ENCODE data around the gene GAL3ST1.

The GAL3ST1 gene

GRCh38 chr22:30537083-30537731, 37.3 kb downstream of the GAL3ST1 start:
- Histone ChIP-seq H3K27ac (no peak overlapping the region), H3K4me1 (peaks cover 0 to 5% (median 4%) of the 10 kb centered on the region in 4 donors), H3K9me3 (no peaks in the 10 kb centered on the region), H3K36me3 (no peaks in the 10 kb centered on the region), H3K4me3 (no peak overlapping the region), H3K27me3 (peaks cover 0 to 17% of the 10 kb centered on the region in 2 donors)
- intact Hi-C loops (cut with DNase I; ENCODE audit: low total_unique reads), result no loop called here
- TF ChIP-seq CTCF (IDR thresholded peaks at IDR 0.05), result no peak
- DNase-seq, result no peak

GRCh38 chr22:30535182-30535581, 39.3 kb downstream of the GAL3ST1 start:
- no peak for TF ChIP-seq CTCF (IDR thresholded peaks at IDR 0.05)
- no peaks in the 10 kb centered on the region for H3K9me3 ChIP-seq
- no peaks in the 10 kb centered on the region for H3K36me3 ChIP-seq
- no peak overlapping the region for H3K27ac ChIP-seq
- no peaks in the 10 kb centered on the region for H3K4me1 ChIP-seq
- intact Hi-C loops (cut with DNase I; ENCODE audit: low total_unique reads), result no loop called here
- no peak overlapping the region for H3K4me3 ChIP-seq
- peaks cover 0 to 6% of the 10 kb centered on the region in 2 donors for H3K27me3 ChIP-seq
- no peak for DNase-seq

GRCh38 chr22:30531651-30532608, 42.5 kb downstream of the GAL3ST1 start:
- no peaks in the 10 kb centered on the region for H3K4me1 ChIP-seq
- no peak for TF ChIP-seq CTCF (IDR thresholded peaks at IDR 0.05)
- H3K4me3 ChIP-seq, result no peak overlapping the region
- no peaks in the 10 kb centered on the region for H3K27me3 ChIP-seq
- H3K9me3 ChIP-seq, result no peaks in the 10 kb centered on the region
- H3K27ac ChIP-seq, result no peak overlapping the region
- DNase-seq, result no peak
- no peaks in the 10 kb centered on the region for H3K36me3 ChIP-seq
- intact Hi-C loops (cut with DNase I; ENCODE audit: low total_unique reads), result no loop called here

- TF ChIP-seq CTCF (IDR thresholded peaks at IDR 0.05), result no peak
- intact Hi-C loops (cut with DNase I; ENCODE audit: low total_unique reads), result no loop called here
Observed at GRCh38 chr22:30526656-30527055, 47.8 kb downstream of the GAL3ST1 start.

GRCh38 chr22:30523646-30524489, 50.6 kb downstream of the GAL3ST1 start:
- TF ChIP-seq CTCF (IDR thresholded peaks at IDR 0.05), result no peak

More at GRCh38 chr22:30526656-30527055, 47.8 kb downstream of the GAL3ST1 start:
- H3K27ac ChIP-seq, result no peak overlapping the region
- H3K27me3 ChIP-seq, result peaks cover 0 to 15% of the 10 kb centered on the region in 2 donors
- DNase-seq, result no peak
- H3K9me3 ChIP-seq, result no peaks in the 10 kb centered on the region
- no peak overlapping the region for H3K4me3 ChIP-seq
- no peaks in the 10 kb centered on the region for H3K4me1 ChIP-seq
- H3K36me3 ChIP-seq, result no peaks in the 10 kb centered on the region

More at GRCh38 chr22:30523646-30524489, 50.6 kb downstream of the GAL3ST1 start:
- DNase-seq, result no peak
- intact Hi-C loops (cut with DNase I; ENCODE audit: low total_unique reads), result no loop called here
- Histone ChIP-seq H3K27ac (no peak overlapping the region), H3K36me3 (no peaks in the 10 kb centered on the region), H3K4me3 (no peak overlapping the region), H3K4me1 (no peaks in the 10 kb centered on the region), H3K9me3 (no peaks in the 10 kb centered on the region), H3K27me3 (peaks cover 0 to 29% of the 10 kb centered on the region in 2 donors)

All from tibial artery (tissue), 4 donors.